NT2/D1 (cell line): ENCODE results near the gene SLC12A5.

Experiments used
- YY1 ChIP-seq: IDR thresholded peaks from 2 replicates; pipeline ENCODE4 v1.6.1; 2011; ENCODE audit not compliant: insufficient read length, insufficient read depth
- ZNF274 ChIP-seq: IDR thresholded peaks from 2 replicates; pipeline ENCODE4 v1.6.1; 2011; ENCODE audit warnings: mild to moderate bottlenecking, low read depth, low read length

GRCh38 chr20:46053416-46053815 is 24.4 kb downstream of the SLC12A5 start:
- TF ChIP-seq ZNF274 = no peak
- TF ChIP-seq YY1 = no peak
